Neutrophil (primary cell): ENCODE measurements around the gene KDELR3.
"Not testable (repeated sequence)": the region's sequence is repeated elsewhere in the genome, so short reads cannot be mapped to it uniquely, and the experiment has no call there.

Experiments used
- H3K27ac ChIP-seq: fragments of 200-600 bp; sonication (generic); 2 replicates; pipeline ENCODE4 v1.5.1; 2016; ENCODE audit warnings: mild to moderate bottlenecking, moderate library complexity
- H3K27me3 ChIP-seq: fragments of 200-600 bp; sonication (generic); 2 replicates; pipeline ENCODE4 v1.6.0; 2016; ENCODE audit warnings: mild to moderate bottlenecking
- H3K36me3 ChIP-seq: fragments of 200-600 bp; sonication (generic); 2 replicates; pipeline ENCODE4 v1.5.1; 2017
- H3K4me1 ChIP-seq, 2 experiments: fragments of 200-600 bp in 1 of 2; sonication (generic) in 1 of 2; 1 replicate in 1 of 2; 2 replicates in 1 of 2; pipeline versions ENCODE4 v1.5.1 to v1.6.1; 2013 to 2016; ENCODE audit warnings: low read depth in 1 of 2, low read length in 1 of 2, mild to moderate bottlenecking in 1 of 2, moderate library complexity in 1 of 2; ENCODE audit not compliant: control insufficient read depth in 1 of 2, insufficient read depth in 1 of 2
- H3K4me3 ChIP-seq, 2 experiments: fragments of 200-600 bp in 1 of 2; sonication (generic) in 1 of 2; 1 replicate in 1 of 2; 2 replicates in 1 of 2; pipeline ENCODE4 v1.5.1; 2013 to 2016; ENCODE audit warnings: low read depth in 1 of 2, low read length in 1 of 2, mild to moderate bottlenecking in 1 of 2, moderate library complexity in 1 of 2
- H3K9me3 ChIP-seq: fragments of 200-600 bp; sonication (generic); 2 replicates; pipeline ENCODE4 v1.5.1; 2016
- TF ChIP-seq, protein P1 (sequence below): fragments of 200-600 bp; sonication (generic); IDR thresholded peaks from 2 replicates; pipeline ENCODE4 v1.5.1; 2016; ENCODE audit warnings: antibody characterized with exemption

The KDELR3 gene

DNA sequence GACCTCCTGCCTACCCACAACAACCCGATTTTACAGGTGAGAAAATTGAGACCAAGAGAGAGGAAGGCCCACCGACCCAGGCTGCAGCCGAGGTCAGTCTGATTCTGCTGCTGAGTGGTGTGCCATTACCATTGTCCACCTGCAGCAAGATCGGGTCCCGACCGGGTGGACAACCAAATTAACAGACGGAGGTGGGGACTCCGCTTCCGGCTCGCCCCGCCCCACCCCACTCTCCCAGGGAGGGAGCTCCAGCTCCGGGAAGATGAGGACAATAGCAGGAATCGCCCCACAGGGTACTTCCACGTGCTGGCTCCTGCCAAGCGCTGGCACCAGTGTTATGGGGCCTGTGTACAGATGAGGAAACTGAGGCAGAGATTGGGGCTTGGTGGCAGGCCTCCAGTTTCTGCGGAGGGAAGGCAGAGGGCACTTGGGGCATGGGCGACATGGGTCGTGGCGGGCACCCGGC lies 425 bp upstream of the KDELR3 start:
- TF ChIP-seq, protein P1, sequence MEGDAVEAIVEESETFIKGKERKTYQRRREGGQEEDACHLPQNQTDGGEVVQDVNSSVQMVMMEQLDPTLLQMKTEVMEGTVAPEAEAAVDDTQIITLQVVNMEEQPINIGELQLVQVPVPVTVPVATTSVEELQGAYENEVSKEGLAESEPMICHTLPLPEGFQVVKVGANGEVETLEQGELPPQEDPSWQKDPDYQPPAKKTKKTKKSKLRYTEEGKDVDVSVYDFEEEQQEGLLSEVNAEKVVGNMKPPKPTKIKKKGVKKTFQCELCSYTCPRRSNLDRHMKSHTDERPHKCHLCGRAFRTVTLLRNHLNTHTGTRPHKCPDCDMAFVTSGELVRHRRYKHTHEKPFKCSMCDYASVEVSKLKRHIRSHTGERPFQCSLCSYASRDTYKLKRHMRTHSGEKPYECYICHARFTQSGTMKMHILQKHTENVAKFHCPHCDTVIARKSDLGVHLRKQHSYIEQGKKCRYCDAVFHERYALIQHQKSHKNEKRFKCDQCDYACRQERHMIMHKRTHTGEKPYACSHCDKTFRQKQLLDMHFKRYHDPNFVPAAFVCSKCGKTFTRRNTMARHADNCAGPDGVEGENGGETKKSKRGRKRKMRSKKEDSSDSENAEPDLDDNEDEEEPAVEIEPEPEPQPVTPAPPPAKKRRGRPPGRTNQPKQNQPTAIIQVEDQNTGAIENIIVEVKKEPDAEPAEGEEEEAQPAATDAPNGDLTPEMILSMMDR, result no peak
- no peaks in the 10 kb centered on the region for H3K9me3 ChIP-seq
- peaks cover 3 to 6% of the 10 kb centered on the region in 2 experiments for H3K4me1 ChIP-seq
- peaks cover 72% of the 10 kb centered on the region for H3K27me3 ChIP-seq
- H3K27ac ChIP-seq, result no peak overlapping the region
- no peak overlapping the region for H3K4me3 ChIP-seq
- H3K36me3 ChIP-seq, result no peaks in the 10 kb centered on the region

DNA sequence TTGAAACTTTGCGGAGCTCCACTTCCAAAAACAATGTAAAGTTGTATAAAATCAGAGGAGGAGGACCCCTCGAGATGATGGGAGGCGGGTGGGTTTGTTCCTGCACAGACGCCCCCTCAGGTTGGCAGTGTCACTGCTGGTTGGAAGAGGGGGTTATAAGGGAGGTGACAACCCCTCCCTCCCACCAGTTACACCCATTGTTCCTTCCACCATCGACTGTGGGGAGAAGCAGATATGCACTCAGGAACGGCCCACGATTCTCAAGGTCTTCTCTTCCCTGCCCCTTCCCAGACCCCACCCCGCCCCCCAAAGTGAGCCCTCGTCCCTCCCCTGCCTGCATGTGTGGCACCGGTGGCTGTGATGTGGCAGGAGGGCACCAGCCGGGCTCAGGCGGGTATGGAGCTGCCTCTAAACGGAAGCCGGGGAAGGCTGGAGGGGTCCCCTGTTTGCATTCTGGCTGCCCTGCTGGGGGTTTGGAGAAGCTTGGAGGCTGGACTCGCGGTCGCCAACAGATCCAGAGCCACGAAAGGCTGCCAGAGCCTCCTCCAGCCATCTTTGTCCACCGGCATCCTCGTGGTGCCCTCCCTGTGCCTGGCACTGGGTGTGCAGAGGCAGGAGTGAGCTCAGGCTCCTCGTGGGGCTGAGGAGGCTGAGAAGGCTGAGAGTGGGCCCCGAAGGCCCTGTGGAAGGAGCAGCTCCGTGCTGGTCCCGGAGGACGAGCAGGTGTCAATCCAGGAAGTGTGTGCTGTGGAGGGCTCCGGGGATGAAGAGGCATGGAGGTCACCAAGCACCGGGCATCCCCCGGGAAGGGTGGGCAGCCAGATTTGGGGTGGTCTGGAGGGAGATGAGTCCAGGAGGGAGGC lies 778 bp downstream of the KDELR3 start:
- Histone ChIP-seq H3K36me3 (no peaks in the 10 kb centered on the region), H3K27ac (no peak overlapping the region), H3K27me3 (peaks cover 59% of the 10 kb centered on the region), H3K9me3 (no peaks in the 10 kb centered on the region), H3K4me1 (peaks cover 3 to 6% of the 10 kb centered on the region in 2 experiments), H3K4me3 (no peak overlapping the region)
- TF ChIP-seq, protein P1, result no peak

DNA sequence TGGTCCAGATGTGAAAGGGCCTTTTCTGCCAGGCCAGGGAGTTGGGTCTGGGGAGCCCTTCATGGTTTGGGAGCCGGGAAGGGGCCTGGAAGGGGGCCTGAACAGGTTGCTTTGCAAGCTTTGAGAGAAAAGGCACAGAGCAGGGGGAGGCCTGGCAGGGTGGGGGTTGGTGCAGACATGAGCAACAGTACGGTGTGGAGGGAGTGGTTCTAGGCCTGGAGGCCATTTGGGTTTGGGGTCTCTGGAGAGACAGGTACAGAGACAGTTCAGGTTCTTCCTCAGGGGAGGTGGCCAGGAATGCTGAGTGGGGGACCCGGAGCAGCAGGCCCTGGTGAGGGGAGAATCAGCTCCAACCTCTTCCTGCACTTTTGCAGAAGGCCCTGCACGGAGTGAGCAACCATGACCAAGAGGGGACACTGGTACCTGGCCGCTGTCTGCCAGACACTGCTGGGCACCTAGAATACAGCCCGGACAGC lies 1.4 kb downstream of the KDELR3 start:
- H3K4me3 ChIP-seq, result no peak overlapping the region
- no peak overlapping the region for H3K27ac ChIP-seq
- peaks cover 3 to 6% of the 10 kb centered on the region in 2 experiments for H3K4me1 ChIP-seq
- peaks cover 53% of the 10 kb centered on the region for H3K27me3 ChIP-seq
- no peaks in the 10 kb centered on the region for H3K36me3 ChIP-seq
- TF ChIP-seq, protein P1, result no peak
- H3K9me3 ChIP-seq, result no peaks in the 10 kb centered on the region

DNA sequence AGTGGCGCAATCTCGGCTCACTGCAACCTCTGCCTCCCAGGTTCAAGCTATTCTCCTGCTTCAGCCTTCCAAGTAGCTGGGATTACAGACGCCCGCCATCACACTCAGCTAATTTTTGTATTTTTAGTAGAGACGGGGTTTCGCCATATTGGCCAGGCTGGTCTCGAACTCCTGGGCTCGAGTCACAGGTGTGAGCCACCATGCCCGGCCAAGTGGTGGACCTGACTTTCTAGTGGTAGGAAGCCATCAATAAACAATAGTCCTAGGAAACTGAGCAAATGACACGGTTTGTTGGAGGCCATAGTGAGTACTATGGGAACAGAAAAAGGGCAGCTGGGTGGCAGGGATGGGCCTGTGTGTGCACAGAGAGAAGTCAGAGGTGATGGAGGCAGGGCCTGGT lies 2.3 kb downstream of the KDELR3 start:
- not testable (repeated sequence) for H3K27ac ChIP-seq, H3K4me1 ChIP-seq, H3K9me3 ChIP-seq, H3K36me3 ChIP-seq, H3K4me3 ChIP-seq
- H3K27me3 ChIP-seq, result peaks cover 44% of the 10 kb centered on the region

DNA sequence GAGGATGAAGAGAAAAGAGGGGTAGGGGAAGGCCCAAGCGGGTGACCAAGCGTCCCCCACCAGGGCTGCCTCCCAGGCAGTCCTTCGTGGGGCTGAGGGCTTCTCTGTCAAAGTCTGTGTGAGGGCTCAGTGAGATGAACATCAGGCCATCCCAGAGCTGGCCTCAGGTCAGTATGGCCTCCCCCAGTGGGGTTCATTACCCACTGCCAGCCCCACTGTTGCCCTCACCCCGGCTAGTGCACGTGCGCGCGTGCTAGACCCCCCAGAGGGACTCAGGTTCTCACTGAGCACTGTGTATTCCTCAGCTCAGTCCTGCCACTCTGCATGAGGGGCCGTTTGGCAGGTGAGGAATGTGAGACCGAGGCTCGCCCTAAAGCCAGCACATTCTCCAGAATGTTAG lies 3.3 kb downstream of the KDELR3 start:
- no peaks in the 10 kb centered on the region for H3K36me3 ChIP-seq
- H3K4me1 ChIP-seq, result peaks cover 3 to 6% of the 10 kb centered on the region in 2 experiments

More for the DNA sequence above, 3.3 kb downstream of the KDELR3 start:
- no peak overlapping the region for H3K27ac ChIP-seq
- TF ChIP-seq, protein P1, result no peak
- H3K9me3 ChIP-seq, result no peaks in the 10 kb centered on the region
- H3K27me3 ChIP-seq, result peaks cover 34% of the 10 kb centered on the region
- no peak overlapping the region for H3K4me3 ChIP-seq
